ENCODE data around the gene FAM229A.
"Not testable (repeated sequence)": the region's sequence is repeated elsewhere in the genome, so short reads cannot be mapped to it uniquely, and the experiment has no call there.

FAM229A gene

DNA sequence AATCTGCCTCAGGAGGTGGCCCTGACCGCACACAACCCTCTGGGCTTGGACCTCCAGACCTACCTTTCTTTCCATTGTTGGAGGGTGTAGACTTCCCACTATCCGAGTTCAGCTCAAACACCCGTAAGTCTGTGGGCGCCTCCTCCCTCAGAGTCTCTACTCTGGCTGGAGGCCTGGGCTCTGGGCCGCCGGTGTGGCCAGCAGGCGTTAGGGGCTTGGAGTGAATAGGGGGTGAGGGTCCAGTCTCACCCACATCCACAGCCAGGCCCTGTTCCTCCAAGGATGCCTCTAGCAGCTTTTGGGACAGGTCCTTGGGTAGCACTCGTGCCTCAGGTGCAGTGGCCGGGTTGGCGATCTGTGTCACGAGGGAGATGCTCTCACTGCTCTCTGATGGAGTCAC, 13.9 kb upstream of the FAM229A start:
- DNase-seq = no peak

DNA sequence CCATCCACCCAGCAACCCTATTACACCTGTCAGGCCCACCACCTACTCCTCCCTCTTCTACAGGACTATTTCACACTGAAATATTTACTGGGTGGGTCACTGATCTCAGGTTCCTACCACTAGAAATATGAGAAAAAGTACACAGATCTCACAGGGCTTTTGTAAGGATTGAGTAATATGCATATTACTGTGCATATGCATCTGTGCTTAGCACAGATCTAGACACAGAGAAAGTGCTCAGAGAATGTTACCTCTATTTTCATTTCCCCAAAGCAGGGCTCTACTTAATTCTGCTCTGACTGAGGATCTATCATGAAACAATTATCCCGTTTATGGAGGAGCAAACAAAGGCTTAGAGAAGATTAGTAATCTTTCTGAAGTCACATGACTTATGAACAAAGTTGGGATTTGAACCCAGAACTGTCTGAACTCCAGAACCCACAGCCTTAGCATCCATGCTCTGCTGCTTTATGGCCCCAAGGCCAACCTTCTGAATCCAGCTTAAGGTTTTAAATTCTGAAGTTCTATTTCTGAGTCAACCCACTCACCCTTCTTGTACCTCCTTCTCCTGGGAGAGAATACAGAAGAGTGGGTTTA, 11.8 kb upstream of the FAM229A start:
- DNase-seq = no peak

DNA sequence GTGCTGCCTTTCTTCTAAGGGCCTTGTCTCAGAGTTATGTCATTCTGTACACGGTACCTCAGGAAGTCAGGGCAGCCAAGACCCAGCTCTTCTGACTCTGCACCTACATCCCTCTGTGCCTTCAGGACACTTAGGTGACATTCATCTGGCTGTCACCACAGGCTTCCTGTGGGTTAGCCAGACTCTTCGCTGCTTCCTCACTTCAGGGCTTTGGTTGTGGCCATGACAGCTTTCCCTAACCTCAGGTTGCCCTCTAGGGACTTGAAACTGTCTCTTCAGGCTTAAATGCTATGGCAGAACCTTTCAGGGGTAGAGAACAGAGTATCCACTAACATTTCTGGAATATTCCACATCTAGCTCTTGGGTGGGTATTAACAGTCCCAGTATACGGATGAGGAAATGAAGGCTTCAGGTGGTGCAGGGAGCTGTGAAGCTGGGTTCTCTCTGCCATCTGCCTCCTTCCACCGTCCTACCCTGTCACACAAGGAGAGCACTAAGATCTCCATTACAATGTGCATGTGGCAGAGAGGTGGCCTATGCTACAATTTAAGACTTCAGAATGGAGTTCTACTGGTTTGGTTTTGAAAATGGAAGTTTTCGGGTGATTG, 10.0 kb upstream of the FAM229A start:
- no peak for DNase-seq

- no peak for DNase-seq
Observed at GRCh38 chr1:32367912-32368635, 5.8 kb upstream of the FAM229A start.

- DNase-seq = no peak
Observed at GRCh38 chr1:32365445-32365844, 3.2 kb upstream of the FAM229A start.

DNA sequence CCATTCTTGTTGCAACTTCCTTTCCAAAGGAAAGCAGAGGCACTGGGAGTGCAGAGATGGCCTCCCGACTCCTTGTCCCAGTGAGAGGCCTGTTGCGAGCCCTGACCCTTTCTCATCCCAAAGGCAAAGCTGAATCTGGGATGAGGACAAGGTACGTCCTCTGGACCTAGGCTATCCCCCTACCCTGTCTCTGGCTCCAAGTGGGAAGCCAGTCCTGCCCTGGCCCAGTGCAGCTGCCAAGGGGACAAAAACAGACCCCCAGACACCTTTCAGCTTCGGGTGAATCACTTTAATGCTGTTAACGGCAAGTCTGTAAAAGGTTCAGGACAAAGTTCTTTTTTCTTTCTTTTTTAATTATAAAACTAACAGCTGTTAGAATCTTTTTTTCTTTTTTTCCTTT, 2.6 kb upstream of the FAM229A start:
- no peak for DNase-seq

DNA sequence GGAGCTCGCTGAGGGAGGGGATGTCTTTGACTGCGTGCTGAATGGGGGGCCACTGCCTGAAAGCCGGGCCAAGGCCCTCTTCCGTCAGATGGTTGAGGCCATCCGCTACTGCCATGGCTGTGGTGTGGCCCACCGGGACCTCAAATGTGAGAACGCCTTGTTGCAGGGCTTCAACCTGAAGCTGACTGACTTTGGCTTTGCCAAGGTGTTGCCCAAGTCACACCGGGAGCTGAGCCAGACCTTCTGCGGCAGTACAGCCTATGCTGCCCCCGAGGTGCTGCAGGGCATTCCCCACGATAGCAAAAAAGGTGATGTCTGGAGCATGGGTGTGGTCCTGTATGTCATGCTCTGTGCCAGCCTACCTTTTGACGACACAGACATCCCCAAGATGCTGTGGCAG, 1.4 kb upstream of the FAM229A start:
- DNase-seq = no peak

- no peak for DNase-seq
Observed at GRCh38 chr1:32361674-32362473, 411 bp downstream of the FAM229A start.

- DNase-seq = no peak
Observed at GRCh38 chr1:32361308-32361673, 994 bp downstream of the FAM229A start.

- no peak for DNase-seq
Observed at GRCh38 chr1:32358435-32358834, 3.9 kb downstream of the FAM229A start.

DNA sequence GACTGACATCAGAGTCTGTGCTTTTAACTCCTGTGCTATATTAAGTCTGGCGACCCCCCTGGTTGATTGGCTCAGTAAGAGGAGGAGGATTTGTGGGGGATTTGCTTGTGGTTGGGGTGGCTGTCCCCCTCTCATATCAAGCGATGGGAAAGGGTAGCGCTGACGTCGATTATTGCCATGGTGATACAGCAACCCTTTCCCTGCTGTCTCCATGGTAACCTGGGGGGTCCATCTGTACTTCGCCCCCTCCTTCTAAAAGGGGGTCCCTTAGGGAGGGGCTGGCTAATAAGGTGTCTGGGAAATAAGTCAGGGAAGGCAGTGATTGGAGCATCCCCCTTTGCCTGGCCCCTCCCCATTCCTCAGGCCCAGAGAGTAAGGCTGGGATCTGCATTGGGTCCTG, 4.7 kb downstream of the FAM229A start:
- DNase-seq = no peak

DNA sequence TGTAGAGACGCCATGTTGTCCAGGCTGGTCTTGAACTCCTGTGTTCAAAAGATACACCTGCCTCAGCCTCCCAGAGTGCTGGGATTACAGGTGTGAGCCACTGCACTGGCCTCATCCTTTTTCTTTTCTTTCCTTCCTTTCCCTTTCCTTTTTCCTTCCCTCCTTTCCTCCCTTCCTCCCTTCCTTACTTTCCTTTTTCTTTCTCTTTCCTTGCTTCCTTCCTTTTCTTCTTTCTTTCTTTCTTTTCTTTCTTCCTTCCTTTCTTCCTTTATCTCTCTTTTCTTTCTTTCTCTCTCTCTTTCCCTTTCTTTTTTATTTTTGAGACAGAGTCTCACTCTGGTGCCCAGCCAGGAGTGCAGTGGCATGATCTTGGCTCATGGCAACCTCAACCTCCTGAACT, 5.8 kb downstream of the FAM229A start:
- no peak for DNase-seq

DNA sequence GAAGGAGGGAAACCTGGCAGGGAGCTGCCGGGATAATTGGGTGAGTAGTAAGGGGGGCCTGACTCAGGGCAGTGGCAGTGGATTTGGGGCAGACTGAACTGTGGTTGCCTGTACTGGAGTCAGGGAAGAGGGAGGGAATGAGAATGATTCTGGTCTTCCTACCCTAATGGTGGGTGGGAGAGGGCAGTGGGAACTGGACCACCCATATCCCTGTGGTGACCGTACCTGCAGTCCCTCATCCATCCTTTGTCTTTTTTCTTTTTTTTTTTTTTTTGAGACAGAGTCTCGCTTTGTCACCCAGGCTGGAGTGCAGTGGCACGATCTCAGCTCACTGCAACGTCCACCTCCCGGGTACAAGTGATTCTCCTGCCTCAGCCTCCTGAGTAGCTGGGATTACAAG, 6.5 kb downstream of the FAM229A start:
- DNase-seq = not testable (repeated sequence)

GRCh38 chr1:32353886-32354570, 8.3 kb downstream of the FAM229A start:
- DNase-seq = no peak

DNA sequence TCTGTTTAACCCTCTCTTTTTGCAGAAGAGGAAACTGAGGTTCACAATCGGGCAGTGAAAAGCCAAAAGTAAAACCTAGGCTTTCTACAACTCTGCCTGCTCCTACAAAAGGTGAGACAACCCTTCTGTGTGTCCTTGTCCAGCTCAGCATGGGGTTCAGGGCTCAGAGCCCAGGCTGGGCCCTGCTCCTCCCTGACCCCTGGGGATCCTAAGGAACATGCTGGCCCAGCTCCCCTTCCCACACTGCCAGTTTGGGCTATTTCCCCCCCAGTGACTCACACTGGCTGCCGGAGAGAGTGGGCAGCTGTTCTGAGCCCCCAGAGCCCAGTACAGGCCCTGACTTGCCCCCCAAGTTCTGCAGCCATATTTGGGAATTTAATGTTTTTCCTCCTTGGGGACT, 8.9 kb downstream of the FAM229A start:
- DNase-seq = no peak

- DNase-seq = no peak
Observed at GRCh38 chr1:32352831-32353383, 9.4 kb downstream of the FAM229A start.

- no peak for DNase-seq
Observed at GRCh38 chr1:32352239-32352745, 10.0 kb downstream of the FAM229A start.

- DNase-seq = peak in 1 of 2 experiments; percentile 42
Observed at GRCh38 chr1:32351399-32352238, 10.7 kb downstream of the FAM229A start.

- no peak for DNase-seq
Observed at GRCh38 chr1:32350785-32351398, 11.4 kb downstream of the FAM229A start.

- DNase-seq = no peak
Observed at GRCh38 chr1:32349211-32349708, 13.0 kb downstream of the FAM229A start.

Measured in cerebellar nuclear complex (tissue), 1 donor.